Measurements from ENCODE around the gene SLC13A2. TPM values are rescaled to one million over a fixed set of nuclear protein-coding genes. Genes with fewer than 3 reads are reported as not detected.

Gene SLC13A2
- total and polyA plus RNA-seq, 12 donors, result 0.03 to 1.6 (median 0.05) TPM; not detected in 9

DNA sequence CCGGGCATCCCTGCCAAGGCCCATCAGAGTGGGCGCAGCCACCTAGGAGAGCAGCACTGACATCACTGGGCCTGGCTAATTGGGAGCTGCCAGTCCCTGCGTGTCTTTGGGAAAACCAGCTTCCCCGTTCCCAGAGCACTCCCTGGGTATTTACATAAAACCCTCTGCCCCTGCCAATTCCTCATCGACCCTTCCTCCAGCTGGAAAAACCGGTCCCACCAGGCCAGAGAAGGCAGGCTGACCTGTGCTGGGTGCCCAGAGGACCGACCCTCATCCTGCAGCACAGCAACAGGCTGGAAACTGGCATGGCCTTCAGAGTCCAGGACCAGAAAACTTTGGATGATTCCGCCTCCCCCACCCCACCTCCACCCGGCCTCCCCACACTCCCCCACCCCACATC lies 24.5 kb downstream of the SLC13A2 start:
- Histone ChIP-seq H3K4me1 (replicated peaks in 1 of 2) (no peaks in the 10 kb centered on the region), H3K27me3 (peaks cover 7% of the 10 kb centered on the region), H3K27ac (no peak overlapping the region), H3K9me3 (replicated peaks in 1 of 3) (no peaks in the 10 kb centered on the region), H3K4me3 (no peak overlapping the region), H3K36me3 (replicated peaks in 1 of 2) (no peaks in the 10 kb centered on the region)
- no peak for DNase-seq
- WGBS, 4 donors, result 48 to 53% (median 51%) methylated on average over 4 to 9 of the region's 9 CpGs
- no peak for TF ChIP-seq POLR2A (IDR thresholded peaks at IDR 0.05)
- TF ChIP-seq, protein P1, sequence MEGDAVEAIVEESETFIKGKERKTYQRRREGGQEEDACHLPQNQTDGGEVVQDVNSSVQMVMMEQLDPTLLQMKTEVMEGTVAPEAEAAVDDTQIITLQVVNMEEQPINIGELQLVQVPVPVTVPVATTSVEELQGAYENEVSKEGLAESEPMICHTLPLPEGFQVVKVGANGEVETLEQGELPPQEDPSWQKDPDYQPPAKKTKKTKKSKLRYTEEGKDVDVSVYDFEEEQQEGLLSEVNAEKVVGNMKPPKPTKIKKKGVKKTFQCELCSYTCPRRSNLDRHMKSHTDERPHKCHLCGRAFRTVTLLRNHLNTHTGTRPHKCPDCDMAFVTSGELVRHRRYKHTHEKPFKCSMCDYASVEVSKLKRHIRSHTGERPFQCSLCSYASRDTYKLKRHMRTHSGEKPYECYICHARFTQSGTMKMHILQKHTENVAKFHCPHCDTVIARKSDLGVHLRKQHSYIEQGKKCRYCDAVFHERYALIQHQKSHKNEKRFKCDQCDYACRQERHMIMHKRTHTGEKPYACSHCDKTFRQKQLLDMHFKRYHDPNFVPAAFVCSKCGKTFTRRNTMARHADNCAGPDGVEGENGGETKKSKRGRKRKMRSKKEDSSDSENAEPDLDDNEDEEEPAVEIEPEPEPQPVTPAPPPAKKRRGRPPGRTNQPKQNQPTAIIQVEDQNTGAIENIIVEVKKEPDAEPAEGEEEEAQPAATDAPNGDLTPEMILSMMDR (IDR thresholded peaks at IDR 0.05), result no peak
- intact Hi-C loops (cut with DNase I), result loop anchor here in 1 of 2 donors (5.0 to 10.0 kb wide), 2 partner anchors 34 to 117 kb away; partner anchors contain the start of gene RSKR

DNA sequence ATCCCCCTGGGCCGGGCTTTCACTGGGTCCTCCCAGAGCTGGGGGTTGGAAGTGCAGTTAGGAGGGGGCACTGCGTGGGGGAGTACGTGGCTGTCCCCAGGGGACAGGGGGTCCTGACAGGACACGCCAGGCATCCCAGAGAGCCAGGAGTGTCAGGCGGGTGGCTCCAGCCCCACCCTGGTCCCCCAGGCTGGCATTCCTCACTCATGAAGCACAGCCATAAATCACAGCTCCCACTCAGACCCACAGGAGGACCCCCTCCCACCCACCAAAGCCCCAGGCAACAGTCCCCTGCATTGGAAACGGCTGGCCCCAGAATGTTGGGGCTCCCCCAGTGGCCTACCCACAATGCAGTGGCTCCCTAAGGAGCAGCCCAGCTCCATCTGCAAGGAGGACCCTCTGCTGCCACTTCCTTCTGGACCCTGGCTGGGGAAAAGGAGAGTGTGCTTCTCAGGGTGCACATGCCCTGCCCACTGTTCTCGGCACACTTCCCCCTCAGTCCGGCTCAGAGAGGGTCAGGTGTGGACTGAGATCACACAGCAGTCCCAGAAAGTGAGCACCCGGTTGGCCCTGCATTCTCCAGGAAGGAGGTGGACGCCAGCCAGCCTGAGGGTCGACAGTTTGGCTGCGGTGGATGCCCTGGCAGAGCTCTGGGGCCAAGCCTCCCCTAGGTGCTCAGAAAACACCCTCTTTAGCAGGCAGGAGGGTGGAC lies 25.4 kb downstream of the SLC13A2 start:
- Histone ChIP-seq H3K9me3 (replicated peaks in 1 of 3) (no peaks in the 10 kb centered on the region), H3K4me3 (no peak overlapping the region), H3K4me1 (replicated peaks in 1 of 2) (no peaks in the 10 kb centered on the region), H3K27me3 (peaks cover 7% of the 10 kb centered on the region), H3K27ac (no peak overlapping the region), H3K36me3 (replicated peaks in 1 of 2) (no peaks in the 10 kb centered on the region)
- TF ChIP-seq, protein P1 (IDR thresholded peaks at IDR 0.05), result no peak
- no peak for TF ChIP-seq POLR2A (IDR thresholded peaks at IDR 0.05)
- no peak for DNase-seq
- intact Hi-C loops (cut with DNase I), result loop anchor here in 1 of 2 donors (5.0 to 10.0 kb wide), 2 partner anchors 33 to 116 kb away; partner anchors contain the start of gene RSKR
- 58 to 62% (median 60%) methylated on average over 8 to 12 of the region's 12 CpGs for WGBS, 4 donors

DNA sequence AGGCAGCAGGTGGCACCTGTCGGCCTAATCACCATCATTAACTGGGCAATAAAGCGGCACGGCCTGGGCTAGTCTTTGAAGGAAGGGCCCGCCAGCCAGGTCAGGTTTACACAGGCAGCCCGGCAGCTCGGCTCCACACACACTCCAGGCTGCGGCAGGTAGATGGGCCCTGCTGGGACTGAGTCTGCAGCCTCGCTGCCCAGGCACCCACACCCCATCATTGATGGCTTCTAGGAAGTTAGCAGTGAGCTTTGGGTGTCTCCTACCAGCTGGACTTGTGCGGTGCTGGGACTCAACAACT lies 25.9 kb downstream of the SLC13A2 start:
- Histone ChIP-seq H3K4me3 (no peak overlapping the region), H3K9me3 (replicated peaks in 1 of 3) (no peaks in the 10 kb centered on the region), H3K27me3 (peaks cover 7% of the 10 kb centered on the region), H3K4me1 (replicated peaks in 1 of 2) (no peaks in the 10 kb centered on the region), H3K36me3 (replicated peaks in 1 of 2) (no peaks in the 10 kb centered on the region), H3K27ac (no peak overlapping the region)
- TF ChIP-seq POLR2A (IDR thresholded peaks at IDR 0.05), result no peak
- TF ChIP-seq, protein P1 (IDR thresholded peaks at IDR 0.05), result no peak
- WGBS, 4 donors, result 83 to 100% (median 87%) methylated on average over 1 to 9 of the region's 9 CpGs
- no peak for DNase-seq
- intact Hi-C loops (cut with DNase I), result loop anchor here in 1 of 2 donors (5.0 to 10.0 kb wide), 2 partner anchors 33 to 115 kb away; partner anchors contain the start of gene RSKR

DNA sequence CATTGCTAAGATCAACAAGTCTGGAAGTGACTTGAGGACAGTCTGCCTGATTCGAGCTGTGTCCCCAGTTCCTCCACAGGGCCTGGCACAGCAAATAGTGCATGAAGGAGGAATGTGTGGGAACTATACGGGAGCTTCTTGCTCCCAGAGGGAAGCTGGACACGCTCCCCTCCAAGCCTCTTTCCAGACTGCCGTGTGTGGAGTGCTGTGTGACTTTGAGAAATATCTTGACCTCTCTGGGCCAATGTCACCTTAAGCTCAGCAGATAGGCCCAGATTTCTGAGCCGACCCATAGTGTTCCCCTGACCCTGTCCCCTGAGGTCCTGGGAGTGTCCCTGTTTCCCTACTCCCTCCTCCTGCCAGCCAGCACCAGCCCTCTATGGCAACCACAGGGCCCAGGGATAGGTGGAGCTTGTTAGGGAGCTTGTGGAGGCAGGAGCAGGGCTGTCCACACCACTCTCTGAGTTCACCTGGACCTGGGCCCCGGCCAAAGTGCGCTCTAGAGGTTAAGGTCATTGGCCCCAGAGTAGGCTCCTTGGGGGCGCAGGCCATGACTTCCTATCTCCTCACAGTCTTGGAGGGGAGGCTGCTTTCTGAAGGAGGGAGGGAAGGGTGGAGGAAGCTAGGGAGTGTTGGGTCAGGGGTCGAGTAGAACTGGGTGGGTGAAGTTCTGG lies 26.4 kb downstream of the SLC13A2 start:
- no peak for DNase-seq
- no peaks in the 10 kb centered on the region for H3K36me3 ChIP-seq (replicated peaks in 1 of 2)
- peaks cover 7% of the 10 kb centered on the region for H3K27me3 ChIP-seq
- no peaks in the 10 kb centered on the region for H3K9me3 ChIP-seq (replicated peaks in 1 of 3)
- intact Hi-C loops (cut with DNase I), result loop anchor here in 1 of 2 donors (5.0 to 10.0 kb wide), 2 partner anchors 32 to 115 kb away; partner anchors contain the start of gene RSKR
- H3K27ac ChIP-seq, result no peak overlapping the region
- TF ChIP-seq, protein P1 (IDR thresholded peaks at IDR 0.05), result no peak
- no peak for TF ChIP-seq POLR2A (IDR thresholded peaks at IDR 0.05)
- WGBS, 4 donors, result 48 to 71% (median 67%) methylated on average over 4 to 9 of the region's 9 CpGs
- H3K4me3 ChIP-seq, result no peak overlapping the region
- H3K4me1 ChIP-seq (replicated peaks in 1 of 2), result no peaks in the 10 kb centered on the region

All from adrenal gland (tissue), 12 donors.